IMR-90 (cell line): ENCODE results near the gene USP20. TPM values are rescaled to one million over a fixed set of nuclear protein-coding genes. Genes with fewer than 3 reads are reported as not detected.

ENCODE experiments used
- ATAC-seq: fragments of 200-7000 bp; cut with Tn5 transposase; 2 replicates; pipeline ENCODE4 v1.9.1; 2020; ENCODE audit warnings: low read depth, mild to moderate bottlenecking, moderate library complexity
- BruUV-seq: library from RNA; stranded (reverse); fragments of 400-500 nt; replicated peaks from 2 replicates; lab custom pipeline; 2021; lab: Mats Ljungman, UMichigan
- CTCF ChIA-PET: fragments of 300-600 bp; formaldehyde crosslinking; extraction: SDS; loops from one replicate; lab custom pipeline; 2021; ENCODE audit warnings: antibody characterized with exemption; lab: Yijun Ruan, JAX
- POLR2A ChIA-PET: fragments of 300-600 bp; sonication (Branson Sonifier 250); formaldehyde crosslinking; loops from one replicate; lab custom pipeline; 2022; ENCODE audit warnings: antibody characterized with exemption; ENCODE audit not compliant: unreplicated experiment; lab: Charles Lee
- DNase-seq: peaks from one replicate; pipeline ENCODE4 v3.0.0; 2013
- H2AFZ ChIP-seq: replicated peaks from 2 replicates; pipeline ENCODE3; 2013; ENCODE audit warnings: low read length, mild to moderate bottlenecking; ENCODE audit not compliant: poor library complexity
- H2AK5ac ChIP-seq: 2 replicates; pipeline ENCODE4 v1.6.1; 2013; ENCODE audit warnings: low read depth, low read length, inconsistent platforms
- H2AK9ac ChIP-seq: replicated peaks from 2 replicates; pipeline ENCODE3; 2013; ENCODE audit warnings: mild to moderate bottlenecking, low read depth, low read length, moderate library complexity; ENCODE audit not compliant: poor library complexity
- H2BK120ac ChIP-seq: 2 replicates; pipeline ENCODE4 v1.6.1; 2013; ENCODE audit warnings: low read depth, low read length, inconsistent platforms
- H2BK15ac ChIP-seq: 3 replicates; pipeline ENCODE4 v1.6.1; 2013; ENCODE audit warnings: low read depth, low read length, inconsistent platforms
- H2BK20ac ChIP-seq: 2 replicates; pipeline ENCODE4 v1.6.1; 2013; ENCODE audit warnings: low read depth, mild to moderate bottlenecking, inconsistent platforms, low read length, moderate library complexity
- H2BK5ac ChIP-seq: 2 replicates; pipeline ENCODE4 v1.6.1; 2013; ENCODE audit warnings: mild to moderate bottlenecking, low read depth, low read length, inconsistent platforms; ENCODE audit not compliant: poor library complexity, severe bottlenecking
- H3K14ac ChIP-seq: replicated peaks from 2 replicates; pipeline ENCODE4 v1.6.1; 2013; ENCODE audit warnings: low read depth, low read length, inconsistent platforms
- H3K18ac ChIP-seq: 2 replicates; pipeline ENCODE4 v1.6.1; 2013; ENCODE audit warnings: low read depth, low read length, control low read depth
- H3K23ac ChIP-seq: 2 replicates; pipeline ENCODE4 v1.6.1; 2013; ENCODE audit warnings: low read depth, low read length, inconsistent platforms
- H3K27ac ChIP-seq: 2 replicates; pipeline ENCODE4 v1.5.1; 2013; ENCODE audit warnings: mild to moderate bottlenecking, control low read depth, low read length; ENCODE audit not compliant: insufficient read depth
- H3K27me3 ChIP-seq: 2 replicates; pipeline ENCODE4 v1.6.1; 2013; ENCODE audit warnings: low read length; ENCODE audit not compliant: control insufficient read depth, insufficient read depth
- H3K36me3 ChIP-seq: 2 replicates; pipeline ENCODE4 v1.6.1; 2013; ENCODE audit warnings: low read length, mixed read lengths; ENCODE audit not compliant: control insufficient read depth, insufficient read depth
- H3K4ac ChIP-seq: 2 replicates; pipeline ENCODE4 v1.6.1; 2013; ENCODE audit warnings: low read depth, low read length, inconsistent platforms
- H3K4me1 ChIP-seq: 2 replicates; pipeline ENCODE4 v1.6.1; 2013; ENCODE audit warnings: low read length, mixed read lengths; ENCODE audit not compliant: control insufficient read depth, insufficient read depth
- H3K4me2 ChIP-seq: 2 replicates; pipeline ENCODE4 v1.6.1; 2013; ENCODE audit warnings: low read depth, mild to moderate bottlenecking, control low read depth, low read length, moderate library complexity
- H3K4me3 ChIP-seq: 2 replicates; pipeline ENCODE4 v1.5.1; 2013; ENCODE audit warnings: low read depth, mild to moderate bottlenecking, control low read depth, low read length, moderate library complexity; ENCODE audit not compliant: insufficient read depth
- H3K56ac ChIP-seq: 2 replicates; pipeline ENCODE4 v1.6.1; 2013; ENCODE audit warnings: low read length, inconsistent platforms; ENCODE audit not compliant: insufficient read depth; ENCODE audit errors: extremely low read depth
- H3K79me1 ChIP-seq, 2 experiments: 2 replicates each; pipeline ENCODE4 v1.6.1; 2013; ENCODE audit warnings: low read length in 2 of 2, inconsistent platforms in 1 of 2, low read depth in 1 of 2
- H3K9ac ChIP-seq: 2 replicates; pipeline ENCODE4 v1.6.1; 2013; ENCODE audit warnings: low read depth, low read length, control low read depth
- H3K9me1 ChIP-seq: 2 replicates; pipeline ENCODE4 v1.6.1; 2013; ENCODE audit warnings: low read length, inconsistent platforms; ENCODE audit not compliant: insufficient read depth
- H3K9me3 ChIP-seq: 2 replicates; pipeline ENCODE4 v1.6.1; 2013; ENCODE audit warnings: low read length; ENCODE audit not compliant: control insufficient read depth, insufficient read depth
- H4K20me1 ChIP-seq: 2 replicates; pipeline ENCODE4 v1.6.1; 2013; ENCODE audit warnings: low read length, inconsistent platforms; ENCODE audit not compliant: insufficient read depth
- H4K5ac ChIP-seq: 2 replicates; pipeline ENCODE4 v1.6.1; 2013; ENCODE audit warnings: mild to moderate bottlenecking, low read depth, low read length, control low read depth
- H4K8ac ChIP-seq, 2 experiments: 2 replicates each; pipeline ENCODE4 v1.6.1; 2013; ENCODE audit warnings: low read depth in 2 of 2, low read length in 2 of 2, control low read depth in 1 of 2, inconsistent platforms in 1 of 2
- H4K91ac ChIP-seq: 2 replicates; pipeline ENCODE4 v1.6.1; 2013; ENCODE audit warnings: low read depth, low read length, inconsistent platforms; ENCODE audit not compliant: insufficient read depth
- FOS ChIP-seq: fragments of 150-350 bp; IDR thresholded peaks from 2 replicates; pipeline ENCODE4 v1.6.1; 2016; ENCODE audit warnings: low read depth, low read length
- WGBS, 2 experiments: methylation state at CpG; one replicate each; pipeline versions ENCODE4 v1.1.5 to v1.1.7; 2013; ENCODE audit warnings: missing lambda C conversion rate in 2 of 2; ENCODE audit not compliant: insufficient read length in 1 of 2; ENCODE audit errors: extremely low coverage in 2 of 2; 5-methylcytosine and 5-hydroxymethylcytosine counted together
- dilution Hi-C: fragments of 300-500 bp; cut with HindIII; formaldehyde crosslinking; loops from one replicate; pipeline ENCODE4 v1.14.3; 2018; ENCODE audit warnings: low sequenced_read_pairs; ENCODE audit not compliant: unreplicated experiment
- in situ Hi-C: fragments of 300-500 bp; cut with MboI; formaldehyde crosslinking; loops from 3 replicates; pipeline ENCODE4 v1.14.3; 2019; ENCODE audit warnings: low sequenced_read_pairs, inconsistent platforms, mixed read lengths
- intact Hi-C: fragments of 100-400 bp; cut with micrococcal nuclease; formaldehyde crosslinking; loops from 2 replicates; pipeline ENCODE4 v1.10.0; 2022
- polyA plus RNA-seq, 3 experiments: library from polyadenylated mRNA; depleted of rRNA; stranded (reverse); fragments of >200 nt; gene quantifications; 2 replicates each; pipeline ENCODE4 v1.2.3, GENCODE V29; 2012; ENCODE audit warnings: low replicate concordance in 1 of 3
- total RNA-seq: library from RNA; depleted of rRNA; stranded (reverse); fragments of >200 nt; gene quantifications from 2 replicates; pipeline ENCODE4 v1.2.3, GENCODE V29; 2012

Gene USP20
- total and polyA plus RNA-seq, 2 of the 4 experiments (the other 2 are of a cell fraction), result 3.8 to 21.6 TPM

DNA sequence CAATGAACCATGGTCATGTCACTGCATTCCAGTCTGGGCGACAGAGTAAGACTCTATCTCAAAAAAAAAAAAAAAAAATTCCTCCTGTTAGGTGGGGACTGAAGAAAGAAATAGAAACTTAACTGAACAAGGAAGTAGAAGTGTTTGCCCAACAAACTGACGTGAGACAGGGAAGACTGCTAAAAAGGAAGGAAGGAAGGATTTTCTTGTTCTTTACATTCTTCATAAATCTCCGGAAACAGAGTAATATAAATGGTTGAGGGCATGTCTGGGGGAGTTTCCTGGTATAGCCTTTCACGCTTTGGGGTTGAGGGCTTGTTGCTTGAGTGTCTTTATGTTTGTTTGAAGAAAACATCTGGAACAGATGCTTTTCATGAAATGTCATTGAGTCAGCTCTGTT, 29.2 kb upstream of the USP20 start:
- BruUV-seq, result no TSS peak
- 89% methylated on average over 1 of the region's 4 CpGs; no CpG with 5 or more reads in 1 of the 2 experiments for WGBS, 2 experiments
- Histone ChIP-seq H3K4me2 (no peak overlapping the region), H3K36me3 (peaks cover 23% of the 10 kb centered on the region), H2BK15ac (no peak overlapping the region), H3K14ac (no peak overlapping the region), H3K4me3 (no peak overlapping the region), H3K23ac (no peak overlapping the region), H3K56ac (no peak overlapping the region), H2BK20ac (no peak overlapping the region), H3K79me1 (peaks cover 23 to 43% of the 10 kb centered on the region in 2 experiments), H3K9ac (no peak overlapping the region), H4K20me1 (peaks cover 11% of the 10 kb centered on the region; the same call in 1 of the 2 replicates), H2AK9ac (no peak overlapping the region), H3K9me3 (no peaks in the 10 kb centered on the region), H2BK120ac (no peak overlapping the region), H3K4ac (no peak overlapping the region), H3K9me1 (peaks cover 3% of the 10 kb centered on the region), H3K27me3 (no peaks in the 10 kb centered on the region), H4K91ac (no peak overlapping the region), H4K5ac (no peak overlapping the region), H2AK5ac (no peak overlapping the region), H3K4me1 (peaks cover 4% of the 10 kb centered on the region), H4K8ac (no peak overlapping the region), H3K18ac (no peak overlapping the region), H2AFZ (no peak overlapping the region), H2BK5ac (no peak overlapping the region), H3K27ac (no peak overlapping the region)
- no peak for TF ChIP-seq FOS
- ATAC-seq, result no peak
- dilution Hi-C loops, result no loop called here
- ChIA-PET CTCF (no interaction called here), POLR2A (no interaction called here)
- in situ Hi-C loops, result no loop called here
- intact Hi-C loops, result no loop called here
- no peak for DNase-seq
